Smooth muscle cell (in vitro differentiated cells): Measurements from ENCODE around the gene PORCN. TPM values are rescaled to one million over a fixed set of nuclear protein-coding genes. Genes with fewer than 3 reads are reported as not detected.
A peak's percentile ranks its signal among the peaks of the same experiment; 100 is the strongest.

Experiments used
- DNase-seq: peaks from one replicate; lab custom pipeline; 2025; ENCODE audit not compliant: unreplicated experiment; lab: John Stamatoyannopoulos, UW
- H2AFZ ChIP-seq: fragments of 200-600 bp; sonication (generic); 2 replicates; pipeline ENCODE4 v1.6.0; 2016; ENCODE audit warnings: antibody characterized with exemption, low read depth, mild to moderate bottlenecking
- H3F3A ChIP-seq: fragments of 200-600 bp; sonication (generic); 2 replicates; pipeline ENCODE4 v1.6.0; 2017; ENCODE audit warnings: antibody characterized with exemption, low read depth
- H3K27ac ChIP-seq: fragments of 200-600 bp; sonication (generic); 2 replicates; pipeline ENCODE4 v1.5.1; 2016; ENCODE audit warnings: low read depth, mild to moderate bottlenecking
- H3K27me3 ChIP-seq: fragments of 200-600 bp; sonication (generic); 2 replicates; pipeline ENCODE4 v1.6.1; 2016; ENCODE audit warnings: low read depth, mild to moderate bottlenecking
- H3K36me3 ChIP-seq: fragments of 200-600 bp; sonication (generic); 2 replicates; pipeline ENCODE4 v1.5.1; 2016; ENCODE audit warnings: low read depth
- H3K4me1 ChIP-seq: fragments of 200-600 bp; sonication (generic); 2 replicates; pipeline ENCODE4 v1.5.1; 2016; ENCODE audit warnings: low read depth
- H3K4me2 ChIP-seq: fragments of 200-600 bp; sonication (generic); 2 replicates; pipeline ENCODE4 v1.6.0; 2016; ENCODE audit warnings: mild to moderate bottlenecking
- H3K4me3 ChIP-seq: fragments of 200-600 bp; sonication (generic); 2 replicates; pipeline ENCODE4 v1.5.1; 2016; ENCODE audit warnings: mild to moderate bottlenecking
- H3K79me2 ChIP-seq: fragments of 200-600 bp; sonication (generic); 2 replicates; pipeline ENCODE4 v1.6.0; 2016; ENCODE audit warnings: low read depth, mild to moderate bottlenecking
- H3K9ac ChIP-seq: fragments of 200-600 bp; sonication (generic); 2 replicates; pipeline ENCODE4 v1.6.0; 2016; ENCODE audit warnings: low read depth
- H3K9me3 ChIP-seq: fragments of 200-600 bp; sonication (generic); replicated peaks from 2 replicates; pipeline ENCODE4 v1.5.1; 2016; ENCODE audit warnings: low read depth
- H4K20me1 ChIP-seq: fragments of 200-600 bp; sonication (generic); 2 replicates; pipeline ENCODE4 v1.6.0; 2016; ENCODE audit warnings: low read depth
- WGBS: methylation state at CpG from one replicate; pipeline ENCODE4 v1.1.7; 2016; ENCODE audit warnings: low lambda C conversion rate; 5-methylcytosine and 5-hydroxymethylcytosine counted together
- polyA plus RNA-seq: library from polyadenylated mRNA; unstranded; fragments of >200 nt; fragmentation: Nextera tagmentation; extraction: Ambion mirVana; gene quantifications from 2 replicates; pipeline ENCODE4 v1.2.1, GENCODE V29; 2016
- total RNA-seq: library from RNA; depleted of rRNA; stranded (reverse); fragments of >200 nt; gene quantifications from 2 replicates; pipeline ENCODE4 v1.2.3, GENCODE V29; 2014
- TF ChIP-seq, protein P1 (sequence below): fragments of 200-600 bp; sonication (generic); IDR thresholded peaks from 2 replicates; pipeline ENCODE4 v1.5.1; 2017; ENCODE audit warnings: borderline replicate concordance, mild to moderate bottlenecking, antibody characterized with exemption; ENCODE audit not compliant: insufficient read depth, poor library complexity, severe bottlenecking

PORCN gene
- total and polyA plus RNA-seq, 2 experiments from 2014 or later: 14.8 to 25.5 TPM

DNA sequence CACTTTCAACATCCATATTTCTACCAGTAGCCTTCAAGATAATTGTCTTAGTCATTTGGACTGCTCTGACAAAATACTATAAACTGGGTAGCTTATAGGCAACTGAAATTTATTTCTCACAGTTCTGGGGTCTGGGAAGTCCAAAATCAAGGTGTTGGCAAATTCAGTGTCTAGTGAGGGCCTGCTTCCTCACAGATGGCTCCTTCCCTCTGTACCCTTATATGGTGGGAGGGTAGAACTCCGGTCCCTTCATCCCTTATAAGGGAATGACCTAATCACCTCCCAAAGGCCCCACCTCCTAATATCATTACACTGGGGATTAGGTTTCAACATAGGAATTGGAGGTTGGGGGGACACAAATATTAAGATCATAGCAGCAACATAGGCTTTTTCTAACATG, 23.4 kb downstream of the PORCN start:
- no peaks in the 10 kb centered on the region for H3K36me3 ChIP-seq
- no peaks in the 10 kb centered on the region for H4K20me1 ChIP-seq
- H3K27me3 ChIP-seq: no peaks in the 10 kb centered on the region
- no peaks in the 10 kb centered on the region for H3K79me2 ChIP-seq
- no peak for DNase-seq
- TF ChIP-seq, protein P1, sequence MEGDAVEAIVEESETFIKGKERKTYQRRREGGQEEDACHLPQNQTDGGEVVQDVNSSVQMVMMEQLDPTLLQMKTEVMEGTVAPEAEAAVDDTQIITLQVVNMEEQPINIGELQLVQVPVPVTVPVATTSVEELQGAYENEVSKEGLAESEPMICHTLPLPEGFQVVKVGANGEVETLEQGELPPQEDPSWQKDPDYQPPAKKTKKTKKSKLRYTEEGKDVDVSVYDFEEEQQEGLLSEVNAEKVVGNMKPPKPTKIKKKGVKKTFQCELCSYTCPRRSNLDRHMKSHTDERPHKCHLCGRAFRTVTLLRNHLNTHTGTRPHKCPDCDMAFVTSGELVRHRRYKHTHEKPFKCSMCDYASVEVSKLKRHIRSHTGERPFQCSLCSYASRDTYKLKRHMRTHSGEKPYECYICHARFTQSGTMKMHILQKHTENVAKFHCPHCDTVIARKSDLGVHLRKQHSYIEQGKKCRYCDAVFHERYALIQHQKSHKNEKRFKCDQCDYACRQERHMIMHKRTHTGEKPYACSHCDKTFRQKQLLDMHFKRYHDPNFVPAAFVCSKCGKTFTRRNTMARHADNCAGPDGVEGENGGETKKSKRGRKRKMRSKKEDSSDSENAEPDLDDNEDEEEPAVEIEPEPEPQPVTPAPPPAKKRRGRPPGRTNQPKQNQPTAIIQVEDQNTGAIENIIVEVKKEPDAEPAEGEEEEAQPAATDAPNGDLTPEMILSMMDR: no peak
- H2AFZ ChIP-seq: no peak overlapping the region
- H3K27ac ChIP-seq: peak overlapping the region; percentile 49
- no peak overlapping the region for H3K4me3 ChIP-seq
- H3K4me2 ChIP-seq: no peak overlapping the region
- WGBS: 74% methylated on average over 1 of the region's 1 CpG
- no peaks in the 10 kb centered on the region for H3F3A ChIP-seq
- H3K4me1 ChIP-seq: no peaks in the 10 kb centered on the region
- no peak overlapping the region for H3K9ac ChIP-seq
- no peaks in the 10 kb centered on the region for H3K9me3 ChIP-seq

DNA sequence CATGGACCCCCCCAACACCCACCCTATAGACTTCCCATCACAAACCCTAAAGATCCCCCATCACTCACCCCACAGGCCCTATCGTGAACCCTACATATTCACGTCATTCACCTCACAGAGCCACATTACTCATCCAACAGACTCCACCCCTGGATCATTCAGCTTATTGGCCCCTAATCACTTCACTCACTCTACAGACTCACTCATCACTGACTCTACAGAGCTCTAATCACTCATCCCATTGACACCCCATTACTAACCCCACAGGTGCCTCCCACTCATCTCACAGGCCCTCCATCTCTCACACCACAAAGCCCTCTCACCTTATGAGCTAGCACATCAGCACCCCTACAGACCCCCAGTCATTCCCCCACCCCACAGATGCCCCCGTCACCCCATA, 24.4 kb downstream of the PORCN start:
- Histone ChIP-seq H3K4me3 (no peak overlapping the region), H3K27me3 (no peaks in the 10 kb centered on the region), H3K4me1 (no peaks in the 10 kb centered on the region), H3K4me2 (no peak overlapping the region), H3K9me3 (no peaks in the 10 kb centered on the region), H3F3A (no peaks in the 10 kb centered on the region), H3K79me2 (no peaks in the 10 kb centered on the region), H3K36me3 (no peaks in the 10 kb centered on the region), H3K9ac (no peak overlapping the region), H2AFZ (no peak overlapping the region), H4K20me1 (no peaks in the 10 kb centered on the region), H3K27ac (no peak overlapping the region)
- WGBS: 91% methylated on average over 3 of the region's 3 CpGs
- no peak for DNase-seq
- TF ChIP-seq, protein P1: no peak

DNA sequence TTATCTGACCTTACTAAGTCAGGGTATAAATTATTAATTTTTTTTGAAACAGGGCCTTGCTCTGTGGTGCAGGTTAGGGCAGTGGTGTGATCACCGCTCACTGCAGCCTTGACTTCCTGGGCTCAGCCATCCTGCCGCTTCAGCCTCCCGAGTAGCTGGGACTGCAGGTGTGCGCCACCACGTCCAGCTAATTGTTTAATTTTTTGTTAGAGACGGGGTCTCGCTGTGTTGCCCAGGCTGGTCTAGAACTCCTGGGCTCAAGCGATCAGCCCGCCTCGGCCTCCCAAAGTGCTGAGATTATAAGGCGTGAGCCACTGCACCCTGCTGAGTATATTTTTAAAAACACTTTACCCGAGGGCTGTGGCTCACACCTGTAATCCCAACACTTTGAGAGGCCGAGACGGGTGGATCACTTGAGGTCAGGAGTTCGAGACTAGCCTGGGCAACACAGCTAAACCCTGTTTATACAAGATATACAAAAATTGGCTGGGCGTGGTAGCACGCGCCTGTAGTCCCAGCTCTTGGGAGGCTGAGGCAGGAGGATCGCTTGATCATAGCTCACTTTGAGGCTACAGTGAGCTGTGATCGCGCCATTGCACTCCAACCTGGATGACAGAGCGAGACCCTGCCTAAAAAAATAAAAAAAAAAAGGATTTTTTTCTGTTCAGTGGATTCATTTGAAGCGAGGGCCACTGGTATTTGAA, 30.0 kb downstream of the PORCN start:
- Histone ChIP-seq H3K27me3 (no peaks in the 10 kb centered on the region), H3K9ac (peak overlapping the region; percentile 82), H3K4me1 (no peaks in the 10 kb centered on the region), H3K36me3 (no peaks in the 10 kb centered on the region), H3K9me3 (no peaks in the 10 kb centered on the region), H3K27ac (peak overlapping the region; percentile 77), H3K4me3 (peak overlapping the region; percentile 66), H3K79me2 (no peaks in the 10 kb centered on the region), H3K4me2 (no peak overlapping the region), H4K20me1 (no peaks in the 10 kb centered on the region), H3F3A (no peaks in the 10 kb centered on the region), H2AFZ (no peak overlapping the region)
- TF ChIP-seq, protein P1: no peak
- 88% methylated on average over 23 of the region's 23 CpGs for WGBS
- DNase-seq: no peak

DNA sequence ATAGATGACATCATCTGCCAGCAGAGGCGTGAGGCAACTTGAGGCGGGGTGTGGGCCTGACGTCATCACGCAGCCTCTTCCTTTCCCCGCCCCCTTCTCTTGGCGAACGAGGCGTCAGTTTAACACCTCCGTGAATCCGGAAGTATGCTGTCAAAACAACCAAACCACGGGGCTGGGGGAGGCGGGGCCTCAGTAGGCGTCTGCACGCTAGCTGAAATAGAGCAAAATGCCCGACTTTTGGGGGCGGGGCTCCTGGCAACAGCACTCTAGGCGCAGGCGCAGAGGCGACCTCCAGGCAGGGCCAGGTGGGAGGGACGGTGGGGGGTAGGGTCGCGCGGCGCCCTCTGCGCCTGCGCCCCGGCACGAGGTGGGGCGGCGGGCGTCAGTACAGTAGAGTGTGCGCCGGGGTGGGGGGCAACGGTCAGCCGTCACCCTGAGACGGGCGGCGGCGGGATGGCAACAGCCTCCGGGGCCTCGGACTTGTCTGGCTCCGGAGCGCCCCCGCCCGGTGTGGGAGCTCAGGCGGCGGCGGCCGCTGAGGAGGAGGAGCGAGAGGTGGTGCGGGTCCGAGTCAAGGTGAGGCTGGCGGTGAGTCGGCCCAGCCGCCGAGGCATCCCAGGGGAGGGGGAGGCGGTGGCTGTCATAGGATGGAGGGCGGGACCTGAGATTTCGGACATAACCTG, 30.7 kb downstream of the PORCN start, which contains the start of gene TBC1D25:
TSS of gene TBC1D25 (plus strand) at position 370 of the 683 bp plus-strand sequence. CDS start at position 454, 84 bp downstream.
- Histone ChIP-seq H3K4me3 (peak within 1 kb of the TSS; percentile 66), H3K4me1 (no peaks in the 10 kb centered on the region), H4K20me1 (no peaks in the 10 kb centered on the region), H3F3A (no peaks in the 10 kb centered on the region), H3K9ac (peak within 1 kb of the TSS; percentile 82), H3K9me3 (no peaks in the 10 kb centered on the region), H3K79me2 (no peaks in the 10 kb centered on the region), H3K27me3 (no peaks in the 10 kb centered on the region), H3K4me2 (peak within 1 kb of the TSS; percentile 80), H3K36me3 (no peaks in the 10 kb centered on the region), H2AFZ (no peak within 1 kb of the TSS), H3K27ac (peak within 1 kb of the TSS; percentile 77)
- WGBS: 21% methylated on average over 28 of the region's 59 CpGs
- peak; percentile 79 for DNase-seq
- TF ChIP-seq, protein P1: peak; percentile 39
